Calu3 (cell line): ENCODE data around the gene CLSTN3. TPM values are rescaled to one million over a fixed set of nuclear protein-coding genes. Genes with fewer than 3 reads are reported as not detected.

ENCODE experiments used
- BruUV-seq: library from RNA; stranded (reverse); fragments of 400-500 nt; replicated peaks from 2 replicates; lab custom pipeline; 2021; lab: Mats Ljungman, UMichigan
- CTCF ChIA-PET: fragments of 300-600 bp; sonication (Branson Sonifier 250); formaldehyde crosslinking; loops from one replicate; lab custom pipeline; 2022; ENCODE audit warnings: antibody characterized with exemption; lab: Charles Lee
- DNase-seq: peaks from one replicate; pipeline ENCODE4 v3.0.0; 2022
- H3K27ac Mint-ChIP-seq: one replicate; pipeline ENCODE4 v1.8.0; 2022; ENCODE audit warnings: mixed read lengths; ENCODE audit not compliant: unreplicated experiment
- H3K27me3 Mint-ChIP-seq: one replicate; pipeline ENCODE4 v1.8.0; 2022; ENCODE audit warnings: mixed read lengths; ENCODE audit not compliant: unreplicated experiment
- H3K36me3 Mint-ChIP-seq: one replicate; pipeline ENCODE4 v1.8.0; 2022; ENCODE audit warnings: mild to moderate bottlenecking, moderate library complexity, mixed read lengths; ENCODE audit not compliant: insufficient read depth, unreplicated experiment
- H3K4me1 Mint-ChIP-seq: one replicate; pipeline ENCODE4 v1.8.0; 2022; ENCODE audit warnings: mild to moderate bottlenecking, low read depth, mixed read lengths; ENCODE audit not compliant: unreplicated experiment
- H3K4me3 Mint-ChIP-seq: one replicate; pipeline ENCODE4 v1.8.0; 2022; ENCODE audit warnings: mild to moderate bottlenecking, low read depth, moderate library complexity, mixed read lengths; ENCODE audit not compliant: unreplicated experiment
- H3K9me3 Mint-ChIP-seq: one replicate; pipeline ENCODE4 v1.8.0; 2022; ENCODE audit warnings: low read depth, mixed read lengths; ENCODE audit not compliant: unreplicated experiment
- intact Hi-C: fragments of 100-400 bp; cut with micrococcal nuclease; formaldehyde crosslinking; loops from one replicate; pipeline ENCODE4 v1.10.0; 2022; ENCODE audit not compliant: unreplicated experiment
- total RNA-seq: library from RNA; stranded (reverse); gene quantifications from 2 replicates; pipeline ENCODE4 v1.2.3, GENCODE V29; 2022
- TF ChIP-seq, protein P1 (sequence below): fragments of 200-600 bp; IDR thresholded peaks from one replicate; pipeline ENCODE4 v1.8.0; 2022; ENCODE audit warnings: antibody characterized with exemption; ENCODE audit not compliant: unreplicated experiment

CLSTN3 gene
- total RNA-seq, 1 experiment from 2014 or later, result 37.5 TPM

DNA sequence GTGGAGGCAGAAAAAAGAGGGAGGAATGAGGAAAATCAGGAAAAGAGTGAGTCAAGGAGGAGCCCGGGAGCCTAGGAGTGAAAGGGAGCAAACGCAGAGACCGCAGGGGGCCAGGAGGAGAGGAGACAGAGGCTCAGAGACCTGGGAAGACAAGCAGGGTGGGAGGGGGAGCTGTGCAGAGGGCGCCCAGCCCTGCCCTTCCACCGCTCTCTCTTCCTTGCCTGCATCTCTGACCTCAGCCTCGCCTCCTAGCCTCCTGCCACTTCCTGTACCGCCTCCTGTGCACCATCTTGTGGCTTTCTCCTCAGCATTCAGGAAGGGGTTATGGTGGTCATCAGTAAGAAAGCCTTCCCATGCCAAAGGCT is 1.3 kb downstream of the CLSTN3 start:
- CTCF ChIA-PET, result interaction anchor here (0.6 to 1.0 kb wide), 2 partner anchors 57 to 829 kb away, joined by 3 to 4 read pairs; no protein-coding TSS in a partner anchor
- intact Hi-C loops, result no loop called here
- H3K36me3 Mint-ChIP-seq, result peaks cover 64% of the 10 kb centered on the region
- H3K4me1 Mint-ChIP-seq, result peaks cover 20% of the 10 kb centered on the region
- peak overlapping the region; percentile 97 for H3K4me3 Mint-ChIP-seq
- H3K9me3 Mint-ChIP-seq, result no peaks in the 10 kb centered on the region
- TF ChIP-seq, protein P1, sequence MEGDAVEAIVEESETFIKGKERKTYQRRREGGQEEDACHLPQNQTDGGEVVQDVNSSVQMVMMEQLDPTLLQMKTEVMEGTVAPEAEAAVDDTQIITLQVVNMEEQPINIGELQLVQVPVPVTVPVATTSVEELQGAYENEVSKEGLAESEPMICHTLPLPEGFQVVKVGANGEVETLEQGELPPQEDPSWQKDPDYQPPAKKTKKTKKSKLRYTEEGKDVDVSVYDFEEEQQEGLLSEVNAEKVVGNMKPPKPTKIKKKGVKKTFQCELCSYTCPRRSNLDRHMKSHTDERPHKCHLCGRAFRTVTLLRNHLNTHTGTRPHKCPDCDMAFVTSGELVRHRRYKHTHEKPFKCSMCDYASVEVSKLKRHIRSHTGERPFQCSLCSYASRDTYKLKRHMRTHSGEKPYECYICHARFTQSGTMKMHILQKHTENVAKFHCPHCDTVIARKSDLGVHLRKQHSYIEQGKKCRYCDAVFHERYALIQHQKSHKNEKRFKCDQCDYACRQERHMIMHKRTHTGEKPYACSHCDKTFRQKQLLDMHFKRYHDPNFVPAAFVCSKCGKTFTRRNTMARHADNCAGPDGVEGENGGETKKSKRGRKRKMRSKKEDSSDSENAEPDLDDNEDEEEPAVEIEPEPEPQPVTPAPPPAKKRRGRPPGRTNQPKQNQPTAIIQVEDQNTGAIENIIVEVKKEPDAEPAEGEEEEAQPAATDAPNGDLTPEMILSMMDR, result no peak
- peak; percentile 4 for DNase-seq
- BruUV-seq, result no TSS peak
- H3K27me3 Mint-ChIP-seq, result no peaks in the 10 kb centered on the region
- no peak overlapping the region for H3K27ac Mint-ChIP-seq

DNA sequence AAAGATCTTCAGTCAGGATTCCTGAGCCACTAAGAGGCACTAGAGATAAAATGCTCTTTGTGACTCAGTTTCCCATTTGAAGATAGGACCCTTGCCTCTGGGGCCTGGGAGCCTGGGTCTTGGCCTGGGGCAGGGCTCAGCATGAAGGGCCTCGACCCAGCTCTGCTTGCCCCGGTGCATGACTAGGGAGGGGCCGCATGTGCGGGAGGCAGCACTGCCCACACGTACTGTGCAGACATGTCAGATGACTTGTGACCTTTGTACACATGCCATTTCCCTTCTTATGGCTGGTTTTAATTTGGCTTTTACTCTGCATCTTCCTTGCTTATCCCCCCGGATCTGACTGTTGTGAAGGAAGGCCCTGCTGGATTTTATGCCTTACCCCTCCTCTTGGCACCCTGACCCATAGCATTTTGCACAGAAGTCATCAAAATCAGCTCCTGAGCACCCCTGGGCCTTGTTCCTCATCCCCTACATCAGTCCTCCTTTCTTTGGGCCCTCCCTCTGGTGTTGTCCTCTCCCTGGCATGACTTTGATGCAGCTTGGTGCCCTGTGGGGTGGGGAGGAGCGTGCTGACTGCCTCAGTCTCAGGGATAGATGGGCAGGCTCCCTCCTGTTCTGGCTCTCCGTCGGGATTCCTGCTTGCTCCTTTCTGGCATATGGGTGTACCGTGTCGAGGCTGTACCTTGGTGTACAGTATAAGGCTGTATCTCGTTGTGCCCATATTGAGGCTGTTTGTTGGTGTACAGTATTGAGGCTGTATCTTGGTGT is 4.4 kb downstream of the CLSTN3 start:
- Mint-ChIP-seq H3K9me3 (no peaks in the 10 kb centered on the region), H3K4me1 (peaks cover 20% of the 10 kb centered on the region), H3K27ac (no peak overlapping the region), H3K27me3 (no peaks in the 10 kb centered on the region), H3K36me3 (peaks cover 56% of the 10 kb centered on the region), H3K4me3 (no peak overlapping the region)
- intact Hi-C loops, result no loop called here
- CTCF ChIA-PET, result no interaction called here
- DNase-seq, result no peak
- TF ChIP-seq, protein P1, result no peak
- BruUV-seq, result no TSS peak

DNA sequence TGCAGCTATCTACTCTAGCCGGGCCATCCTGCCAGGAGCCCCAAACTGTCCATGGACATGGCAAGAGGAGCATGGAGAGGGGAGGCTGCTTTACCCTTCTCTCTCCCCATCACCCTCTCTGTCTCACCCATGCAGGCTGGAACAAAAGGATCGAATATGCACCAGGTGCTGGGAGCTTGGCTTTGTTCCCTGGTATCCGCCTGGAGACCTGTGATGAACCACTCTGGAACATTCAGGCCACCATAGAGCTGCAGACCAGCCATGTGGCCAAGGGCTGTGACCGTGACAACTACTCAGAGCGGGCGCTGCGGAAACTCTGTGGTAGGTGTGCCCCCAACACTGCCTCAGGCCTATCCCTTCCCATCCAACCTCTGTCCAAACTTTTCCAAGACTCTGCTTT is 5.9 kb downstream of the CLSTN3 start:
- H3K9me3 Mint-ChIP-seq, result no peaks in the 10 kb centered on the region
- peaks cover 13% of the 10 kb centered on the region for H3K4me1 Mint-ChIP-seq
- no peak for DNase-seq
- TF ChIP-seq, protein P1, result no peak
- H3K36me3 Mint-ChIP-seq, result peaks cover 41% of the 10 kb centered on the region
- CTCF ChIA-PET, result no interaction called here
- no peak overlapping the region for H3K27ac Mint-ChIP-seq
- BruUV-seq, result no TSS peak
- H3K27me3 Mint-ChIP-seq, result no peaks in the 10 kb centered on the region
- H3K4me3 Mint-ChIP-seq, result no peak overlapping the region
- intact Hi-C loops, result no loop called here

DNA sequence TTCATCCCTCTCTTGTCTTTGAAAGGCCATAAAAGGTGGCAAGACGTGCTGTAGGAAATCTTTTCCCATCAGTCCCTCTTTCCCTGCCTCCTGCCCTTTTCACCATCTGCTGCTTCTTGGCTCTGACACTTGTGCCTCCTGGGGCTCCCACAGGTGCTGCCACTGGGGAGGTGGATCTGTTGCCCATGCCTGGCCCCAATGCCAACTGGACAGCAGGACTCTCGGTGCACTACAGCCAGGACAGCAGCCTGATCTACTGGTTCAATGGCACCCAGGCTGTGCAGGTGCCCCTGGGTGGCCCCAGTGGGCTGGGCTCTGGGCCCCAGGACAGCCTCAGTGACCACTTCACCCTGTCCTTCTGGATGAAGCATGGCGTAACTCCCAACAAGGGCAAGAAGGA is 6.5 kb downstream of the CLSTN3 start:
- Mint-ChIP-seq H3K4me1 (peaks cover 7% of the 10 kb centered on the region), H3K4me3 (no peak overlapping the region), H3K27ac (no peak overlapping the region), H3K27me3 (no peaks in the 10 kb centered on the region), H3K9me3 (no peaks in the 10 kb centered on the region), H3K36me3 (peaks cover 39% of the 10 kb centered on the region)
- no peak for DNase-seq
- intact Hi-C loops, result no loop called here
- no TSS peak for BruUV-seq
- TF ChIP-seq, protein P1, result no peak
- CTCF ChIA-PET, result no interaction called here
